Activated T-cell treated with anti-CD3 and anti-CD28 coated beads for 48 hours (primary cell): ENCODE data around the gene TMEM45A.
"Not testable (repeated sequence)": the region's sequence is repeated elsewhere in the genome, so short reads cannot be mapped to it uniquely, and the experiment has no call there.

Experiments used
- DNase-seq: peaks from one replicate; pipeline ENCODE4 v3.0.0-alpha.2; 2020; ENCODE audit warnings: low read depth

Gene TMEM45A

GRCh38 chr3:100492059-100493006, at the start of gene TMEM45A:
TSS of gene TMEM45A (plus strand) at chr3:100492619. CDS start at chr3:100555212, 62,593 bp downstream.
- DNase-seq = peak; percentile 88

GRCh38 chr3:100443690-100444089, 48.7 kb upstream of the TMEM45A start:
- DNase-seq = no peak

- DNase-seq = not testable (repeated sequence)
Observed at GRCh38 chr3:100447067-100447466, 45.4 kb upstream of the TMEM45A start.

- no peak for DNase-seq
Observed at GRCh38 chr3:100448079-100448478, 44.3 kb upstream of the TMEM45A start.

- no peak for DNase-seq
Observed at GRCh38 chr3:100449214-100449613, 43.2 kb upstream of the TMEM45A start.

GRCh38 chr3:100454677-100455076, 37.7 kb upstream of the TMEM45A start:
- no peak for DNase-seq

- DNase-seq = no peak
Observed at GRCh38 chr3:100455841-100456550, 36.4 kb upstream of the TMEM45A start.

- DNase-seq = no peak
Observed at GRCh38 chr3:100456745-100457144, 35.7 kb upstream of the TMEM45A start.

GRCh38 chr3:100457811-100458210, 34.6 kb upstream of the TMEM45A start:
- no peak for DNase-seq

GRCh38 chr3:100458814-100459213, 33.6 kb upstream of the TMEM45A start:
- DNase-seq = no peak

GRCh38 chr3:100463002-100463401, 29.4 kb upstream of the TMEM45A start:
- no peak for DNase-seq

GRCh38 chr3:100463646-100464155, 28.7 kb upstream of the TMEM45A start:
- no peak for DNase-seq

- DNase-seq = no peak
Observed at GRCh38 chr3:100465892-100466777, 26.3 kb upstream of the TMEM45A start.

GRCh38 chr3:100467133-100467532, 25.3 kb upstream of the TMEM45A start:
- DNase-seq = no peak

- DNase-seq = no peak
Observed at GRCh38 chr3:100468676-100469075, 23.7 kb upstream of the TMEM45A start.

- no peak for DNase-seq
Observed at GRCh38 chr3:100470951-100471350, 21.5 kb upstream of the TMEM45A start.

- no peak for DNase-seq
Observed at GRCh38 chr3:100471444-100471843, 21.0 kb upstream of the TMEM45A start.

- not testable (repeated sequence) for DNase-seq
Observed at GRCh38 chr3:100477851-100478360, 14.5 kb upstream of the TMEM45A start.

- not testable (repeated sequence) for DNase-seq
Observed at GRCh38 chr3:100478521-100478920, 13.9 kb upstream of the TMEM45A start.

GRCh38 chr3:100480081-100480480, 12.3 kb upstream of the TMEM45A start:
- no peak for DNase-seq

GRCh38 chr3:100482176-100482575, 10.2 kb upstream of the TMEM45A start:
- DNase-seq = no peak

- DNase-seq = no peak
Observed at GRCh38 chr3:100483529-100483928, 8.9 kb upstream of the TMEM45A start.
